ENCODE measurements around the gene SMC1B. TPM values are rescaled to one million over a fixed set of nuclear protein-coding genes. Genes with fewer than 3 reads are reported as not detected.
"Not testable (repeated sequence)": the region's sequence is repeated elsewhere in the genome, so short reads cannot be mapped to it uniquely, and the experiment has no call there.

SMC1B gene
- total RNA-seq, 4 donors from 2014 or later = not detected

GRCh38 chr22:45298934-45299505, 114.4 kb downstream of the SMC1B start:
- H3K4me1 ChIP-seq = no peaks in the 10 kb centered on the region
- H3K9me3 ChIP-seq = no peaks in the 10 kb centered on the region
- no peak overlapping the region for H3K4me3 ChIP-seq
- TF ChIP-seq CTCF (IDR thresholded peaks at IDR 0.05) (no peak), POLR2A (IDR thresholded peaks at IDR 0.05) (no peak)
- H3K36me3 ChIP-seq = no peaks in the 10 kb centered on the region
- WGBS, 2 donors = 78 to 81% methylated on average over 6 to 7 of the region's 15 CpGs
- intact Hi-C loops (cut with DNase I) = no loop called here
- H3K27me3 ChIP-seq = no peaks in the 10 kb centered on the region
- DNase-seq = no peak
- no peak overlapping the region for H3K27ac ChIP-seq

GRCh38 chr22:45296628-45297297, 116.6 kb downstream of the SMC1B start:
- Histone ChIP-seq H3K27me3 (no peaks in the 10 kb centered on the region), H3K4me1 (no peaks in the 10 kb centered on the region), H3K4me3 (no peak overlapping the region), H3K36me3 (no peaks in the 10 kb centered on the region), H3K9me3 (no peaks in the 10 kb centered on the region), H3K27ac (no peak overlapping the region)
- no peak for DNase-seq
- intact Hi-C loops (cut with DNase I) = no loop called here
- WGBS, 2 donors = 64 to 71% methylated on average over 12 to 13 of the region's 13 CpGs
- TF ChIP-seq POLR2A (IDR thresholded peaks at IDR 0.05) (no peak), CTCF (IDR thresholded peaks at IDR 0.05) (no peak)

- intact Hi-C loops (cut with DNase I) = no loop called here
- 69 to 84% methylated on average over 4 of the region's 9 CpGs for WGBS, 2 donors
These were observed 117.9 kb downstream of the SMC1B start for GRCh38 chr22:45295492-45295891.

GRCh38 chr22:45295004-45295403, 118.4 kb downstream of the SMC1B start:
- intact Hi-C loops (cut with DNase I); H3K9me3 ChIP-seq: not testable (repeated sequence)
- 90 to 92% methylated on average over 6 of the region's 6 CpGs for WGBS, 2 donors

More at GRCh38 chr22:45295492-45295891, 117.9 kb downstream of the SMC1B start:
- Histone ChIP-seq H3K9me3 (no peaks in the 10 kb centered on the region), H3K27me3 (no peaks in the 10 kb centered on the region), H3K4me1 (peaks cover 0 to 6% (median under 1%) of the 10 kb centered on the region in 3 donors), H3K27ac (no peak overlapping the region), H3K4me3 (no peak overlapping the region), H3K36me3 (no peaks in the 10 kb centered on the region)
- DNase-seq = no peak
- TF ChIP-seq CTCF (IDR thresholded peaks at IDR 0.05) (no peak), POLR2A (IDR thresholded peaks at IDR 0.05) (no peak)

More at GRCh38 chr22:45295004-45295403, 118.4 kb downstream of the SMC1B start:
- not testable (repeated sequence) for H3K4me3 ChIP-seq, H3K27ac ChIP-seq, H3K36me3 ChIP-seq, H3K27me3 ChIP-seq, DNase-seq
- peaks cover 0 to 11% (median 5%) of the 10 kb centered on the region in 3 donors for H3K4me1 ChIP-seq

Other genes with a start within 250 kb of the SMC1B start
- 10 to 100 TPM; 53.7 to 96.4 (median 59.9) TPM for gene NUP50, start 249.7 kb downstream of the SMC1B start, total RNA-seq
- gene KIAA0930, start 172.7 kb downstream of the SMC1B start, total RNA-seq = 10 to 100 TPM; 33.1 to 40.2 (median 38.1) TPM
- not detected for gene UPK3A, start 128.7 kb downstream of the SMC1B start, total RNA-seq
- gene FAM118A, start 103.7 kb downstream of the SMC1B start, total RNA-seq = 10 to 100 TPM; 12.5 to 95.4 (median 18.8) TPM
- gene RIBC2, start 94 bp upstream of the SMC1B start, total RNA-seq = under 1 TPM in 3 of 4 donors, not detected in 1; 0.19 to 0.76 (median 0.75) TPM
- gene FBLN1, start 89.3 kb upstream of the SMC1B start, total RNA-seq = 100 to 1,000 TPM in 2 of 4 donors, 10 to 100 TPM in 2; 33.7 to 546 (median 86.3) TPM